Measurements from ENCODE around the gene FKRP.

Gene FKRP

GRCh38 chr19:46719629-46720502 is 26.0 kb upstream of the FKRP start:
- no peak for DNase-seq

- DNase-seq, result no peak
These were observed 25.2 kb upstream of the FKRP start for GRCh38 chr19:46720503-46721239.

- no peak for DNase-seq
These were observed 24.4 kb upstream of the FKRP start for GRCh38 chr19:46721269-46722003.

GRCh38 chr19:46722004-46722380 is 23.9 kb upstream of the FKRP start:
- DNase-seq, result no peak

GRCh38 chr19:46722421-46723022 is 23.3 kb upstream of the FKRP start:
- DNase-seq, result no peak

GRCh38 chr19:46723023-46723461 is 22.8 kb upstream of the FKRP start:
- no peak for DNase-seq

GRCh38 chr19:46723471-46723870 is 22.4 kb upstream of the FKRP start:
- DNase-seq, result no peak

- no peak for DNase-seq
These were observed 21.4 kb upstream of the FKRP start for GRCh38 chr19:46724468-46724867.

GRCh38 chr19:46725036-46725820 is 20.6 kb upstream of the FKRP start:
- DNase-seq, result no peak

- no peak for DNase-seq
These were observed 19.9 kb upstream of the FKRP start for GRCh38 chr19:46725859-46726393.

- no peak for DNase-seq
These were observed 19.3 kb upstream of the FKRP start for GRCh38 chr19:46726551-46726950.

GRCh38 chr19:46726971-46727501 is 18.8 kb upstream of the FKRP start:
- DNase-seq, result no peak

- DNase-seq, result no peak
These were observed 18.1 kb upstream of the FKRP start for GRCh38 chr19:46727757-46728156.

- DNase-seq, result no peak
These were observed 17.6 kb upstream of the FKRP start for GRCh38 chr19:46728208-46728607.

- DNase-seq, result peak; percentile 26
These were observed 17.0 kb upstream of the FKRP start for GRCh38 chr19:46728693-46729339.

GRCh38 chr19:46729696-46730095 is 16.2 kb upstream of the FKRP start:
- DNase-seq, result no peak

- no peak for DNase-seq
These were observed 15.7 kb upstream of the FKRP start for GRCh38 chr19:46730187-46730586.

GRCh38 chr19:46730595-46730994 is 15.3 kb upstream of the FKRP start:
- no peak for DNase-seq

- no peak for DNase-seq
These were observed 14.8 kb upstream of the FKRP start for GRCh38 chr19:46731007-46731501.

- DNase-seq, result no peak
These were observed 14.3 kb upstream of the FKRP start for GRCh38 chr19:46731584-46731983.
